Breast epithelium (tissue), 4 donors: ENCODE data around the gene LCMT2. TPM values are rescaled to one million over a fixed set of nuclear protein-coding genes. Genes with fewer than 3 reads are reported as not detected.

Source experiments
- DNase-seq, 2 donors: peaks; one replicate each; pipeline ENCODE4 v3.0.0-alpha.2; 2019; ENCODE audit warnings: low spot score in 2 of 2
- H3K27ac ChIP-seq, 2 donors: fragments of 200-600 bp; sonication (generic) in 1 of 2; one replicate each; pipeline ENCODE4 v1.5.1; 2016 to 2019; ENCODE audit warnings: mild to moderate bottlenecking in 1 of 2
- H3K27me3 ChIP-seq, 2 donors: fragments of 200-600 bp; sonication (generic) in 1 of 2; one replicate each; pipeline versions ENCODE4 v1.5.1 to v1.6.0; 2017 to 2019; ENCODE audit warnings: control low read depth in 1 of 2, mild to moderate bottlenecking in 1 of 2
- H3K36me3 ChIP-seq: fragments of 200-600 bp; one replicate; pipeline ENCODE4 v1.5.1; 2019
- H3K4me1 ChIP-seq, 2 donors: fragments of 200-600 bp; sonication (generic); one replicate each; pipeline ENCODE4 v1.5.1; 2016 to 2019; ENCODE audit warnings: control low read depth in 1 of 2
- H3K4me3 ChIP-seq, 3 donors: fragments of 200-600 bp; sonication (generic); 1 replicate in 2 of 3; 2 replicates in 1 of 3; pipeline ENCODE4 v1.5.1; 2016 to 2019; ENCODE audit warnings: mild to moderate bottlenecking in 3 of 3, moderate library complexity in 2 of 3
- H3K9me3 ChIP-seq, 2 donors: fragments of 200-600 bp; sonication (generic) in 1 of 2; one replicate each; pipeline ENCODE4 v1.5.1; 2016 to 2019; ENCODE audit warnings: control low read depth in 1 of 2
- POLR2A ChIP-seq: fragments of 450-650 bp; IDR thresholded peaks from one replicate; pipeline ENCODE4 v1.6.1; 2016; ENCODE audit warnings: antibody characterized with exemption, mild to moderate bottlenecking, moderate library complexity
- POLR2AphosphoS5 ChIP-seq, 3 donors: sonication (generic); formaldehyde crosslinking; IDR thresholded peaks; one replicate each; pipeline ENCODE4 v1.6.1; 2017; ENCODE audit warnings: antibody characterized with exemption in 3 of 3
- intact Hi-C: fragments of 100-400 bp; cut with DNase I; formaldehyde crosslinking; loops from one replicate; pipeline ENCODE4 v1.15.1; 2023; ENCODE audit warnings: low total_unique reads
- total RNA-seq, 3 donors: library from RNA; depleted of rRNA; stranded (reverse); fragments of >200 nt; gene quantifications; one replicate each; pipeline ENCODE4 v1.1.0, GENCODE V29; 2016
- TF ChIP-seq, protein P1 (sequence below), 3 donors: fragments of 450-650 bp; IDR thresholded peaks; one replicate each; pipeline ENCODE4 v1.5.1; 2016 to 2017; ENCODE audit warnings: antibody characterized with exemption in 3 of 3, mild to moderate bottlenecking in 3 of 3, moderate library complexity in 3 of 3

LCMT2 gene
- total RNA-seq, 3 donors from 2014 or later, result 3.8 to 9.5 (median 6.6) TPM

DNA sequence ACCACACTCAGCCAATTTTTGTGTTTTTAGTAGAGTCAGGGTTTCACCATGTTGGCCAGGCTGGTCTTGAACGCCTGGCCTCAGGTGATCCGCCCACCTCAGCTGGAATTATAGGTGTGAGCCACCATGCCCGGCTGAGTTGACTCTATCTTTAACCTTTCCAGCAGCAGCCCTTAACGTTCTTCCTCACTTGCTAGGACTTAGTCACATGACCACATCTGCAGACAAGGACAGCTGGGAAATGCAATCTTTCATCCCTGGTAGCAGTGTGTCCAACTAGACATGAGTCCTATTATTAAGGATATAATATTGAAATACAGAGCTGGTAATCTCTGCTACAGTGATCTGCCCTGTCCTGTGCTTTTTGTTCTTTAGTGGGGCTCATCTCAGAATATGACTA is 18.0 kb downstream of the LCMT2 start:
- no peaks in the 10 kb centered on the region for H3K27me3 ChIP-seq
- H3K36me3 ChIP-seq, result no peaks in the 10 kb centered on the region
- no peaks in the 10 kb centered on the region for H3K4me1 ChIP-seq
- intact Hi-C loops, result no loop called here
- H3K4me3 ChIP-seq, result no peak overlapping the region
- no peak for DNase-seq
- no peak overlapping the region for H3K27ac ChIP-seq
- TF ChIP-seq POLR2A, result no peak
- no peak for TF ChIP-seq POLR2AphosphoS5 (IDR thresholded peaks at IDR 0.05)
- TF ChIP-seq, protein P1, sequence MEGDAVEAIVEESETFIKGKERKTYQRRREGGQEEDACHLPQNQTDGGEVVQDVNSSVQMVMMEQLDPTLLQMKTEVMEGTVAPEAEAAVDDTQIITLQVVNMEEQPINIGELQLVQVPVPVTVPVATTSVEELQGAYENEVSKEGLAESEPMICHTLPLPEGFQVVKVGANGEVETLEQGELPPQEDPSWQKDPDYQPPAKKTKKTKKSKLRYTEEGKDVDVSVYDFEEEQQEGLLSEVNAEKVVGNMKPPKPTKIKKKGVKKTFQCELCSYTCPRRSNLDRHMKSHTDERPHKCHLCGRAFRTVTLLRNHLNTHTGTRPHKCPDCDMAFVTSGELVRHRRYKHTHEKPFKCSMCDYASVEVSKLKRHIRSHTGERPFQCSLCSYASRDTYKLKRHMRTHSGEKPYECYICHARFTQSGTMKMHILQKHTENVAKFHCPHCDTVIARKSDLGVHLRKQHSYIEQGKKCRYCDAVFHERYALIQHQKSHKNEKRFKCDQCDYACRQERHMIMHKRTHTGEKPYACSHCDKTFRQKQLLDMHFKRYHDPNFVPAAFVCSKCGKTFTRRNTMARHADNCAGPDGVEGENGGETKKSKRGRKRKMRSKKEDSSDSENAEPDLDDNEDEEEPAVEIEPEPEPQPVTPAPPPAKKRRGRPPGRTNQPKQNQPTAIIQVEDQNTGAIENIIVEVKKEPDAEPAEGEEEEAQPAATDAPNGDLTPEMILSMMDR (IDR thresholded peaks at IDR 0.05), result no peak
- no peaks in the 10 kb centered on the region for H3K9me3 ChIP-seq

DNA sequence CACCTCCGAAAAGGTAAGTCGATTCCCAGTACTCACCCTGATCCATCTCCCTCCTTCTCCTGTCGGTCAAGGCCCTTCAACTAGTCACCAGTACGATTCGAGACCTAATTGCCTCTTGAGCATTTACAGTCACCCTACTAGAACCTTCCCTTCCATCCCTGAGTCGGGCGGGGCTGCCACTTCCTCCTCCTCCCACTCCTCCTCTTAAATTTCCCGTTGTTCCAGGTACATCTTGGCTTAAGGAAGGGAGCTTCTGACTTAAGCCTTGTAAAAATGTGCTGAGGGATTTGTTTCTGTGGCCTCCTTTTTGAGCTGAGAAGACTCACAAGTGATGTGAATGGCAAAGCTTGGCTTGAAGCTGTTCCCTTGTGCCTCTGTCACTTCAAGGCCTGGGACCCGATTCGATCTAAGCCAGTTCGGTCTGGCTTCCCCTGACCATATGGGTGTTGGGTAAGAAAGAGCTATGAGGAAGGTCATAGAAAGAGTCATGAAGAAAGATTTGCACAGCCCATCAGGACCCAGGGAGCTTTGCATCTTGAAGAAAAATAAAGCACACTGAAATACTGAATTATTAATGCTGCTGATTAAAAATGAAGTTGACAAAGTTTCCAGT is 28.1 kb downstream of the LCMT2 start, which contains the start of gene TGM7:
Gene TGM7, minus strand, starts transcription at position 51 of the 613 bp plus-strand sequence.
- no peak within 1 kb of the TSS for H3K27ac ChIP-seq
- intact Hi-C loops, result no loop called here
- no peak for DNase-seq
- H3K9me3 ChIP-seq, result no peaks in the 10 kb centered on the region
- H3K4me1 ChIP-seq, result no peaks in the 10 kb centered on the region
- H3K4me3 ChIP-seq, result no peak within 1 kb of the TSS
- no peaks in the 10 kb centered on the region for H3K36me3 ChIP-seq
- H3K27me3 ChIP-seq, result no peaks in the 10 kb centered on the region
- TF ChIP-seq POLR2AphosphoS5 (IDR thresholded peaks at IDR 0.05) (no peak), POLR2A (no peak)
- TF ChIP-seq, protein P1 (IDR thresholded peaks at IDR 0.05), result no peak

DNA sequence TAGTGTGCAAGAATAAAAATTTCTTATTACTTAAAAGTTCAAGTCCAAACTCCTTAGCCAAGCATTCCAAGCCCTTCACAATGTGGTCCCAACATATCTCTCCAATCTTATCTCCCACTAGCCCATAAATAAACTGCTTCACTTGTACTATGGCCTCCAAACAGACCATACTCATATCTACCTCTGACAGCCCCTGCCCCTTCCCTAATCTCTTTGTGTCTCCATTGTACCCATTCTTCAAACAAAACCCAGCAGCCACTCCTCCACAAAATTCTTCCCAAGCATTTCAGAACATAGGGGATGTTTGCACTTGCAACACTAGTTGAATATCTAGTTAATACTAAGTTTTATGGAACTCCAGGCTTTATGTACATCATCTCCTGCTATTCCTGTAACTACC is 30.5 kb downstream of the LCMT2 start:
- Histone ChIP-seq H3K36me3 (no peaks in the 10 kb centered on the region), H3K4me1 (no peaks in the 10 kb centered on the region), H3K4me3 (no peak overlapping the region), H3K27ac (no peak overlapping the region), H3K27me3 (no peaks in the 10 kb centered on the region), H3K9me3 (no peaks in the 10 kb centered on the region)
- no peak for DNase-seq
- intact Hi-C loops, result no loop called here
- TF ChIP-seq POLR2A (no peak), POLR2AphosphoS5 (IDR thresholded peaks at IDR 0.05) (no peak)
- TF ChIP-seq, protein P1 (IDR thresholded peaks at IDR 0.05), result no peak

DNA sequence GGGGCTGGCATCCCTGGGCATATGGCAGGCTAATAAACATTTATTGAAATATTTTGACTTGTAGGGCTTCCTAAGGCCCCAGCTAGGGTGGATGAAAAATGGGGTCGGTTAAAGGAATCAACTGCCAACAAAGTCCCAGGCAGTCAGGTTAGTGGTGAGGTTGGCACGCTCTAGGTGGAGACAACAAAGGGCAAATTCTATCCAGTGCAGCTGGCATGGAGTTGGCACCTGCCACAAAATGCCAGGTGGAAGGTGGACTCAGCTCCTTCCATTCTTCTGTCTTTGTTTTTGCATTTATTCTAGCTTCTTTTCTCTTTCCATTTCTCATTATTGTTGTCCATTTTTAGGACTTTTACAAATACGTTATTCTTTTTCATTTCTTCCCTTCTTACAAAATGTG is 31.0 kb downstream of the LCMT2 start:
- H3K27me3 ChIP-seq, result no peaks in the 10 kb centered on the region
- DNase-seq, result no peak
- H3K4me1 ChIP-seq, result no peaks in the 10 kb centered on the region
- H3K9me3 ChIP-seq, result no peaks in the 10 kb centered on the region
- no peak overlapping the region for H3K27ac ChIP-seq
- H3K4me3 ChIP-seq, result no peak overlapping the region
- intact Hi-C loops, result no loop called here
- no peaks in the 10 kb centered on the region for H3K36me3 ChIP-seq
- TF ChIP-seq POLR2AphosphoS5 (IDR thresholded peaks at IDR 0.05), result no peak
- TF ChIP-seq, protein P1 (IDR thresholded peaks at IDR 0.05), result no peak
- no peak for TF ChIP-seq POLR2A

DNA sequence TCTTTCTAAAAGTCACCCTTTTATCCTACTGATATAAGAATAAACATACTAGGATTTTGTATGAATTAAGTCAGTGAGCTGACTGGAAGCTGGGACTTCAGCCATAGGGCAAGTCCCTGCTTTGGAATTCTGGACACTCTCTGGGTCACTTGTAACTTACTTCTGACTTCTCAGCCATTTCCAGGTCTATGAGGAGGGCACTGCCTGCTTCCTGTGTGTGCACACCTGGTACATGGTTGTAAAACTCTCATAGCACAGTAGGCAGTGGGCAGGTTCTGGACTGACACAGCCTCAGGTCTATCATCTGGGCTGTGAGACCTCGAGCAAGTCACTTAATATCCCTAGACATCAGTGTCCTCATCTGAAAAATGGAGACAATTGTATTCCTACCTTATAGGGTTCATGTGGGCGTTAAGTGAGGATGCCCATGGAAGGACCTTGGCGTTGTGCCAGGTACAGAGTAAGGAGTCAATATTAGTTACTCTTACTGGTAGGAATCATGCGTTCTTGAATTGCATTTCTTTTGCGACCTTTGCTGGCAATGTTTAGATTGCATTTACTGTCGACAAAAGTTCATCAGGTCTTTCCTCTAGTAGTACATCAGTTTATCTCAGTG is 36.2 kb downstream of the LCMT2 start:
- H3K27me3 ChIP-seq, result no peaks in the 10 kb centered on the region
- no peaks in the 10 kb centered on the region for H3K4me1 ChIP-seq
- no peak for DNase-seq
- H3K36me3 ChIP-seq, result no peaks in the 10 kb centered on the region
- no peak for TF ChIP-seq POLR2AphosphoS5 (IDR thresholded peaks at IDR 0.05)
- H3K9me3 ChIP-seq, result no peaks in the 10 kb centered on the region
- no peak overlapping the region for H3K27ac ChIP-seq
- H3K4me3 ChIP-seq, result no peak overlapping the region
- intact Hi-C loops, result no loop called here
